ENCODE data around the gene CSNK2A2.

The CSNK2A2 gene

GRCh38 chr16:58137581-58137980 is 60.3 kb downstream of the CSNK2A2 start:
- no peak for DNase-seq

GRCh38 chr16:58129097-58129936 is 68.6 kb downstream of the CSNK2A2 start, which contains the start of gene CFAP20:
Gene CFAP20, minus strand, starts transcription at chr16:58129381. Its CDS starts 266 bp downstream, at chr16:58129115.
- DNase-seq = peak; percentile 94

- peak; percentile 29 for DNase-seq
Observed at GRCh38 chr16:58128711-58129096, 69.2 kb downstream of the CSNK2A2 start.

GRCh38 chr16:58128181-58128631 is 69.7 kb downstream of the CSNK2A2 start:
- DNase-seq = no peak

GRCh38 chr16:58127634-58128033 is 70.3 kb downstream of the CSNK2A2 start:
- no peak for DNase-seq

GRCh38 chr16:58127033-58127556 is 70.8 kb downstream of the CSNK2A2 start:
- DNase-seq = no peak

DNA sequence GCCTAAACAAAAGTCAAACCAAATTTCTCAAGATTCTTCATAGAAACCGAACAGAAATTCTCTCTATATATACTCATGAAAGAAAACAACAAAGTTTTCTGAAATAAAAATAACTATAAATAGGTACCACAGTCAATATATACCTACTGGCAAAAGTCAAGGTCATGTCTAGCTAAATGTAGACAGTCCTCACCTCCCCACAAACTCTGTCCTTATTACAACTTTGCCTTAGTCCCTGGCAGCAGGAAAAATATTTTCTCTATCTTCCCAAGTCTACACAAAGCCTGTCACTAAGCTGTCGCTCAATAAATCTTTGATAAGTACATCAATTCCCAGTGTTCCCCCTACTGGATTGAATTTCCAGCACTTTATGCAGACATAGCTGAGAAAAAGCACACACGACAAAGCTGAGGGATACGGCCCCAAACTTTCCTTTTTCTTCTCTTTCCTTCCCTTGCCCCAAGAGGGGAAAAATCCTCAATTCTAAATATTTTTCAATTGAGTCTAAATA is 71.4 kb downstream of the CSNK2A2 start:
- DNase-seq = no peak

GRCh38 chr16:58125781-58126335 is 72.0 kb downstream of the CSNK2A2 start:
- DNase-seq = no peak

GRCh38 chr16:58125041-58125440 is 72.9 kb downstream of the CSNK2A2 start:
- DNase-seq = no peak

GRCh38 chr16:58124601-58124915 is 73.3 kb downstream of the CSNK2A2 start:
- no peak for DNase-seq

GRCh38 chr16:58123896-58124600 is 73.9 kb downstream of the CSNK2A2 start:
- no peak for DNase-seq

DNA sequence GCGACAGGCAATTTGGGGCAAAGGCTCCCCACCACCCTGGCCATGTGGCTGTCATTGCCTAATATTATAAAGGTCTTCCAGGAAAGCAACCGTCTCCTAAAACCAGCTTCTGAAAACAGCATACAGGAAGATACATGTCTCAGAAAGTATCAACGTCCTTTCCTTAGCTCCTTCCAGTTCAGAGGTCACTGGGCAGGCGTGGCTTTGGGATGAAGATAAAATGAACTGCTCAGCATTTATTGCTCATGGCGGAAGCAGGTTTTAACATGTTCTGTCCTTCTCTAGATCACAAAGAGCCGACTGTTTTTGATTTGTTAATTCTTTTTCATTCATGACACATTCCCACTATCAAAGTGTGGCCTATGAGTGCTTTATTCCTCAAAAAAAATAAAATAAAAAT is 76.8 kb downstream of the CSNK2A2 start:
- DNase-seq = no peak

GRCh38 chr16:58120234-58120633 is 77.7 kb downstream of the CSNK2A2 start:
- DNase-seq = no peak

DNA sequence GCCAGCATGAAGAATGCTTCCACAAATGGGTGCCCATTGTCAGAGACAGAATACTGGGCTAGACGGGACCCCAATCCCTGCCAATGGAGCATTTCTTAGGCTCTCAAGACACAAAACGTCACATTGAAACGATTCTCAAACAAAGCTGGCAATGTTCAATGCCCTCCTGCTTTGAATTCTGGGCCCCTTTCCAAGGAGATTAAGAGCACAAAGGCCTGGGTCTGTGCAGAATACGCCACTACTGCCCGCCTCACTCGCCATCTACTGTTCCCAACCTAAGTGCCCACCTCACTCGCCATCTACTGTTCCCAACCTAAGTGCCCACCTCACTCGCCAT is 78.4 kb downstream of the CSNK2A2 start:
- DNase-seq = no peak

DNA sequence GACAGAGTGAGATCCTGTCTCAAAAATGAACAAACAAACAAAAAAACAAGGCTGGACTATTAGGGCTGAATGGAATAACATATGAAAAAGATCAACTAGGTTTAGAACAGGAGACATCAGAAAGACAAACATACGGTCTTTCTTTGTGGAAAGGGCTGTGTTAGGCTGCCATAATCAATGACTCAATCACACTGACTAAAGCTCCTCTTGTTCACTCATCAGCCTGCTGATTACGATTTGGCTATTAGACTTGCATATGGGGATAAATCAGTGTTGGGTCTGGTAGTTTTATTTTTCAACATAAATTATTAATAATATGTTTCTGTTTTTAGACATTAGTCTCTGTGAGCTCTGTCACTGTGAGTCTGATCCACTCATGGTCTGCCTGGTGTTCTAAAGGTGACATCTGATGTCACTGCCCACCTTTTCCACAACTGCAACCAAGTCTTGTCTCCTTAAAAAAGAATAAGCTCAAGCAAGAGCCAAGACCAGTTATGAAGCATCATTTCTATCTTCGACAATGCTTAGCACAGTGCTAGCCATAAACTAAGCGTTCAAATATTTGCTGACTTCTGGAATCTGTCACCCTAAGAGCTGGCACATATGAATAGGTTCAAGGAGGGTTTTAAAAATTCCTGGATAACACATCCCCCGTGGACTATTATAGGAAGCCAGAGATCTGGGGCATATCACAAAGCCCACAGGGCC is 79.0 kb downstream of the CSNK2A2 start:
- no peak for DNase-seq

DNA sequence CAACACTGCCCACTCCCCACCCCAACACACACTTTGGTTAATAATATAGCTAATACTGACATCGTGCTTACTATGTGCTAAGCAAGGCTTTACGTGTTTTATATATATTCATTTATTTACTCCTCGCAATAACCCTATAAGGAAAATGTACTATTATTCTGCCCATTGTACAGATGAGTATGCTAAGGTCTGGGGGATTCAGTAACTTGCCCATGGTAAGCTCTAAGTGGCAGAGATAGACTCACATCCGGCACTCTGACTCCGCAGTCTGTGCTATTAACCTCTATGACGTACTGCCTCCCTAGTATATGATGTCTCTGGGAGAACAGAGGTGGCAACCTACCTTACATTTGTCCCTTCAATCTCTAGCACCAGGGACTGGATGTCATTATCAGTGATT is 81.4 kb downstream of the CSNK2A2 start:
- no peak for DNase-seq

DNA sequence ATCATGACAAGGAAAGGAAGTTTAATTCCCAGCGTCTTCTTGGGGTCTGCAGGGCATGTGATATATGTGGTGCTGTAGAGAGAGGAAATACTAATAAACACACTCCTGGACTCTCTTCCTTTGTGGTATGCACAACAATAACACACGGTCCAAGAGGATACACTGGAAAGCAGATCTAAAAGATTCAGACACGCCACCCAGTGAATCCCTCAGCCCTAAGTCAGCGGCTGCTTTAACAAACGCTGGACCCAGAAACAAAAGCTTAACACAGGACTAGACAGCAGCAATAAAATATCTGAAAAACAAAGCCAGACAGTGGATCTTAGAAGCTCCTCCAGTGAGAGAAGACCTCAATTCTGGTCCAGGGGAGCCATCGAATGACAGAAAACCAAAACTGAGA is 81.8 kb downstream of the CSNK2A2 start:
- DNase-seq = no peak

DNA sequence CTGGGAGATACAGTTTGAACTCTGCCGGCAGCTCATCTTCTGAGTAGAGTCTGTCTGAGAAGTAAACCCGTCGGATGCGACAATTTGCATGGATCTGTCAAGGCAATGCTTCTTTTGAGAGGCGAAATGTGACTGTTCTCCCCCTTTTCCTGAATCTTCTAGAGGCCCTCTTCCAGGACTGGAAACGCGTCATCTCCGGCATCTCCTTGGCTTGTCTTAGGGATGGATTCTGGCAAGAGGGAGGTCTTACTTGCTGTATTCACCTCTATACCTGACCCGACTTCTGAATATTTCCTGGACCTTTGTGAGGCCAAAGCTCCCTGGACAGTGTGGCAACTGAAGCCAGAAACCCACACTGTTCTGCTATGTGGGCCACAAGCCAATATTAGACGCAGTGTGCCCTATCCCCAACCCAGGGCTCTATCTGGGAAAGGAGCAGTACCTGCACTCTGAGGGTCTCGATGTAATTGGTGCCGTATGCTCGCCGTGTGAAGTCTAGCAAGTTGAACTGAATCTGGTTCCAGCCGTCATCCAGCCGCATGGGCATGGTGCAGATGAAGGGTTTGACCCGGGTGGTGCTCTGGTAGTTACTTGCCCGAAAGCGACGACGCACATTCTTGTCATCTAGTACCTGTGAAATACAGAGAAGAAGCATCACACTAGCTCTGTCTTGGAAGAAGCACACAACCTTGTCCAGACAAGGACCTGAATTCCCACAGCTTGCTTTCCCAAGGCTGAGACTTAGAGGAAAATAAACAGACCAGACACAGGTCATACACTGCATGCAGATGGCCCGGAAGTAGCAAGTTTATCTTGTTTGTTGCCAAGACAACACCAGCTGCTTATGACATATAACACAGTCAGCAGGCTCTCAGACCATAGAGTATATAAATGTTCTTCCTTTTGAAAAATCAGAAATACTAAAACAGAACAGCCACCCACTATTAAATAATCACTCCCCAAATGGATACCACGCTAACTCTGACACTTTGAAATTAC is 82.8 kb downstream of the CSNK2A2 start:
- no peak for DNase-seq

DNA sequence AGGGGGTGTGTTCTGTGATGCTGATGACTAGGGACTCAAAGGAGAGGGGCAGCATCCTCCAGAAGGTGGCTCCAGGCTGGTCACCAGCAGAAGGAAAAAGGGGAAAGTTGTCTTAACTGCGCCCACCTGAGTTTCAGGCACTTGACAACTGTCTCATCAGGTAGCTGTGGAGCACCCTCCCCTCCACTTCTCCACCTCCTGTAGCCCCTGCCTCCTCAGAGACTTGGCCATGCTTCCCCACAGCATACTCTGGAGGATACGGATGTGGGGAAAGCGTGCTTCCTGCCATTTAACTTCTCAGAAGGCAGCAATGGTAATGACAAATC is 86.6 kb downstream of the CSNK2A2 start:
- no peak for DNase-seq

GRCh38 chr16:58110571-58111301 is 87.2 kb downstream of the CSNK2A2 start:
- DNase-seq = no peak

GRCh38 chr16:58109881-58110280 is 88.0 kb downstream of the CSNK2A2 start:
- DNase-seq = no peak
